GM12878 (cell line): ENCODE measurements around the gene BRAT1. TPM values are rescaled to one million over a fixed set of nuclear protein-coding genes. Genes with fewer than 3 reads are reported as not detected.
"Not testable (repeated sequence)": the region's sequence is repeated elsewhere in the genome, so short reads cannot be mapped to it uniquely, and the experiment has no call there.

ENCODE experiments used
- ATAC-seq: fragments of 200-7000 bp; cut with Tn5 transposase; 3 replicates; pipeline ENCODE4 v1.9.1; 2020; ENCODE audit warnings: mild to moderate bottlenecking, moderate library complexity
- BruUV-seq: library from RNA; stranded (reverse); fragments of 400-500 nt; replicated peaks from 2 replicates; lab custom pipeline; 2021; lab: Mats Ljungman, UMichigan
- CTCF ChIA-PET: fragments of 300-600 bp; sonication (Branson Sonifier 250); formaldehyde crosslinking; extraction: SDS; loops from one replicate; lab custom pipeline; 2021; ENCODE audit warnings: inconsistent platforms; lab: Yijun Ruan, JAX
- POLR2A ChIA-PET: fragments of 350-600 bp; formaldehyde crosslinking; extraction: SDS; loops from one replicate; lab custom pipeline; 2021; ENCODE audit warnings: inconsistent platforms; lab: Charles Lee
- RAD21 ChIA-PET: fragments of 300-600 bp; sonication (Branson Sonifier 250); formaldehyde crosslinking; loops from one replicate; lab custom pipeline; 2023; ENCODE audit warnings: antibody characterized with exemption; ENCODE audit not compliant: unreplicated experiment; lab: Charles Lee
- SMC1A ChIA-PET: fragments of 300-600 bp; sonication (Branson Sonifier 250); formaldehyde crosslinking; loops from one replicate; lab custom pipeline; 2023; ENCODE audit not compliant: unreplicated experiment, uncharacterized antibody; lab: Charles Lee
- DNase-seq: peaks from one replicate; pipeline ENCODE4 v3.0.0-alpha.2; 2011; ENCODE audit warnings: low read depth, low spot score
- FAIRE-seq: peaks from 3 replicates; lab custom pipeline; 2011; peaks lifted over from hg19 to GRCh38; lab: Jason Lieb, UNC
- H2AFZ ChIP-seq: 2 replicates; pipeline ENCODE4 v1.6.0; 2011; ENCODE audit warnings: low read depth, low read length, control low read depth; ENCODE audit not compliant: control insufficient read depth
- H3K27ac ChIP-seq: 2 replicates; pipeline ENCODE4 v1.5.1; 2011; ENCODE audit warnings: control low read depth; ENCODE audit not compliant: control insufficient read depth, insufficient read depth
- H3K27me3 ChIP-seq, 2 experiments: replicated peaks in 1 of 2; 2 replicates each; pipeline versions ENCODE4 v1.6.0 to v1.6.1; 2011; ENCODE audit warnings: low read length in 1 of 2; ENCODE audit not compliant: control insufficient read depth in 2 of 2, insufficient read depth in 2 of 2
- H3K36me3 ChIP-seq, 2 experiments: 2 replicates each; pipeline ENCODE4 v1.5.1; 2011; ENCODE audit warnings: low read length in 1 of 2; ENCODE audit not compliant: control insufficient read depth in 2 of 2, insufficient read depth in 2 of 2
- H3K4me1 ChIP-seq: 2 replicates; pipeline ENCODE4 v1.6.1; 2011; ENCODE audit warnings: mild to moderate bottlenecking, low read length, moderate library complexity, mixed read lengths; ENCODE audit not compliant: control insufficient read depth, insufficient read depth
- H3K4me2 ChIP-seq: 2 replicates; pipeline ENCODE4 v1.6.0; 2011; ENCODE audit warnings: control low read depth; ENCODE audit not compliant: control insufficient read depth, insufficient read depth
- H3K4me3 ChIP-seq: fragments of 200-600 bp; sonication (generic); 2 replicates; pipeline ENCODE4 v1.5.1; 2016
- H3K79me2 ChIP-seq: 2 replicates; pipeline ENCODE4 v1.6.0; 2011; ENCODE audit warnings: low read length; ENCODE audit not compliant: control insufficient read depth, insufficient read depth
- H3K9ac ChIP-seq: 2 replicates; pipeline ENCODE4 v1.8.0; 2011; ENCODE audit warnings: low read length, control low read depth, mixed read lengths; ENCODE audit not compliant: control insufficient read depth, insufficient read depth
- H3K9me3 ChIP-seq: replicated peaks from 3 replicates; pipeline ENCODE4 v1.5.1; 2011; ENCODE audit warnings: mild to moderate bottlenecking, low read length; ENCODE audit not compliant: control insufficient read depth, insufficient read depth
- H4K20me1 ChIP-seq: 2 replicates; pipeline ENCODE4 v1.6.0; 2011; ENCODE audit not compliant: control insufficient read depth, insufficient read depth
- GATAD2B ChIP-seq: fragments of 450-650 bp; conservative IDR thresholded peaks from 2 replicates; pipeline ENCODE4 v1.6.1; 2017; ENCODE audit warnings: low read depth, mild to moderate bottlenecking, moderate library complexity
- NR2C2 ChIP-seq: IDR thresholded peaks from 2 replicates; pipeline ENCODE4 v1.6.1; 2011; ENCODE audit warnings: borderline replicate concordance, low read depth; ENCODE audit not compliant: control insufficient read depth, insufficient read length
- ZNF384 ChIP-seq: IDR thresholded peaks from 2 replicates; pipeline ENCODE4 v1.6.1; 2012; ENCODE audit warnings: low read depth, mild to moderate bottlenecking, low read length, improper control_type of control experiment, borderline replicate concordance
- ZSCAN29 ChIP-seq: fragments of 450-650 bp; IDR thresholded peaks from 2 replicates; pipeline ENCODE4 v1.6.1; 2017; ENCODE audit warnings: mild to moderate bottlenecking, moderate library complexity
- WGBS: methylation state at CpG from one replicate; pipeline ENCODE4 v1.1.6; 2016; ENCODE audit warnings: low lambda C conversion rate; ENCODE audit not compliant: insufficient replicate concordance, insufficient coverage; ENCODE audit errors: missing lambda C conversion rate; 5-methylcytosine and 5-hydroxymethylcytosine counted together
- in situ Hi-C: fragments of 300-500 bp; cut with MboI; formaldehyde crosslinking; loops from 9 replicates; pipeline ENCODE4 v1.14.3; 2018; ENCODE audit warnings: mixed read lengths
- intact Hi-C: fragments of 100-400 bp; cut with micrococcal nuclease; formaldehyde crosslinking; loops from one replicate; pipeline ENCODE4 v1.14.2; 2022; ENCODE audit not compliant: unreplicated experiment
- polyA plus RNA-seq, 11 experiments: library from polyadenylated mRNA; depleted of rRNA in 4 of 11; unstranded in 6 of 11; stranded (reverse) in 5 of 11; fragments of >200 nt; fragmentation: Nextera tagmentation in 4 of 11; fragmentation: Illumina TruSeq in 1 of 11; extraction: Ambion mirVana in 4 of 11; extraction: Trizol in 1 of 11; gene quantifications; 1 replicate in 1 of 11; 2 replicates in 10 of 11; pipeline versions ENCODE4 v1.2.1 to v1.2.3, GENCODE V29; 2011 to 2016; ENCODE audit warnings: inconsistent platforms in 2 of 11, missing spikeins in 2 of 11, low read depth in 1 of 11
- total RNA-seq, 4 experiments: library from RNA; depleted of rRNA in 3 of 4; stranded (reverse); fragments of >200 nt in 3 of 4; fragmentation: Illumina TruSeq in 1 of 4; extraction: Trizol in 1 of 4; gene quantifications; 2 replicates each; pipeline versions ENCODE4 v1.2.1 to v1.2.3, GENCODE V29; 2013 to 2021
- TF ChIP-seq, protein P1 (sequence below): IDR thresholded peaks from 2 replicates; pipeline ENCODE4 v1.6.1; 2012; ENCODE audit warnings: low read depth, low read length, improper control_type of control experiment

BRAT1 gene
- total and polyA plus RNA-seq, 10 of the 15 experiments (the other 5 are each of a cell fraction or from before 2014, with no cell fraction given), result 0.13 to 53.3 (median 16.0) TPM

DNA sequence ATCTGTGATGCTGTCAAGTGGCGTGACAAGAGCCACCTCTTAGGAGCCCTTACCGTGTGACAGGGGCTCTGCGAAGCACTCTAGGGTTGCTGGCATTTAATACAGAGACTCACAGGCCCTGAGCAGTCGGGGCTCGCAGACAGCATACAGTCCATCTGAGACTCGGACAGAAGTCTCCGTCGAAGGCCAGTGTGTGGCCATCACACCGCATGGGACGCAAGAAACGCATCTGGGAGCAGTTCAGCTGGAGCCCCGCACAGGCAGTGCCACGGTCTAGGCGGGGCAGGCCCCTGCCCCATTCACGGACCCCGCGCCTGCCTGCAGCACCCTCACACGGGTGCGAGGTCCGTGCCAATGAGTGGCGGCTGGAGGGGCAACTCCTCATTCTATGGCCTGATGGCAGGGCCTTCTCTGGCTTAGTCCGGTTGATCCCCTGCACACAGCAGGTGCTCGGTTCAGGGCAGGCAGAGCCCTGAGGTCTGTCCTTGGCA, 37.1 kb upstream of the BRAT1 start:
- BruUV-seq, result no TSS peak
- intact Hi-C loops (no loop called here), in situ Hi-C loops (no loop called here)
- no peak overlapping the region for H3K27ac ChIP-seq
- 88% methylated on average over 23 of the region's 23 CpGs for WGBS
- TF ChIP-seq NR2C2, result no peak
- no peak for TF ChIP-seq ZSCAN29
- no peak for TF ChIP-seq ZNF384
- TF ChIP-seq, protein P1, sequence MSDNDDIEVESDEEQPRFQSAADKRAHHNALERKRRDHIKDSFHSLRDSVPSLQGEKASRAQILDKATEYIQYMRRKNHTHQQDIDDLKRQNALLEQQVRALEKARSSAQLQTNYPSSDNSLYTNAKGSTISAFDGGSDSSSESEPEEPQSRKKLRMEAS, result no peak
- TF ChIP-seq GATAD2B, result no peak
- no peak overlapping the region for H3K9ac ChIP-seq
- no peaks in the 10 kb centered on the region for H3K4me1 ChIP-seq
- no peaks in the 10 kb centered on the region; a peak in 1 of 4 replicates for H3K36me3 ChIP-seq
- H3K4me3 ChIP-seq, result no peak overlapping the region
- H3K27me3 ChIP-seq, result no peaks in the 10 kb centered on the region
- H3K79me2 ChIP-seq, result no peaks in the 10 kb centered on the region
- DNase-seq (no peak), ATAC-seq (no peak), FAIRE-seq (no peak)
- no peaks in the 10 kb centered on the region for H3K9me3 ChIP-seq
- ChIA-PET CTCF (no interaction called here), POLR2A (no interaction called here), RAD21 (no interaction called here), SMC1A (no interaction called here)
- no peaks in the 10 kb centered on the region for H4K20me1 ChIP-seq
- H3K4me2 ChIP-seq, result no peak overlapping the region
- no peak overlapping the region for H2AFZ ChIP-seq

DNA sequence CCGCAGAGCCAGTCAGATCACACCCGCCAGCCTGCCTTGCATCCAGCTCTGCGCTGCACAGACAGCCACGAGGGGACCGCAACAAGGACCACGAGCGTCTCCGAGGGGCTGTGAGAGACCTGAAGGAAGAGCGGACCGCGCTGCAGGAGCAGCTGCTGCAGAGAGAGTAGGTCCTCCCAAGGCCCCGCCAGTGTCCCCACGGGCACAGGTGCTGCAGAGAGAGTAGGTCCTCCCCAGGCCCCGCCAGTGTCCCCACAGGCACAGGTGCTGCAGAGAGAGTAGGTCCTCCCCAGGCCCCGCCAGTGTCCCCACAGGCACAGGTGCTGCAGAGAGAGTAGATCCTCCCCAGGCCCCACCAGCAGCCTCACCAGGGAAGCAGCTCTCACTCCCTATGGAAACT, 34.6 kb upstream of the BRAT1 start:
- H3K4me2 ChIP-seq, H3K27me3 ChIP-seq, FAIRE-seq, in situ Hi-C loops, H3K9ac ChIP-seq, SMC1A ChIA-PET, DNase-seq, H3K4me1 ChIP-seq, H3K36me3 ChIP-seq, BruUV-seq, H3K27ac ChIP-seq, H3K4me3 ChIP-seq, H3K9me3 ChIP-seq, H2AFZ ChIP-seq, H4K20me1 ChIP-seq, ATAC-seq, H3K79me2 ChIP-seq, intact Hi-C loops, POLR2A ChIA-PET: not testable (repeated sequence)
- CTCF ChIA-PET, result interaction anchor here (1.2 kb wide), 2 partner anchors 10 to 120 kb away, joined by 3 read pairs; no protein-coding TSS in a partner anchor
- 90% methylated on average over 14 of the region's 15 CpGs for WGBS
- RAD21 ChIA-PET, result interaction anchor here (1.1 kb wide), 1 partner anchor 61 kb away, joined by 3 read pairs; no protein-coding TSS in a partner anchor
